Peyer's patch (tissue), 4 donors: ENCODE data around the gene POR. TPM values are rescaled to one million over a fixed set of nuclear protein-coding genes. Genes with fewer than 3 reads are reported as not detected.
A peak's percentile ranks its signal among the peaks of the same experiment; 100 is the strongest.

ENCODE experiments used
- DNase-seq, 3 donors: peaks; one replicate each; pipeline ENCODE4 v3.0.0-alpha.2; 2017 to 2019
- H3K27ac ChIP-seq, 4 donors: fragments of 200-600 bp; sonication (generic); one replicate each; pipeline ENCODE4 v1.5.1; 2016 to 2019
- H3K27me3 ChIP-seq, 2 donors: fragments of 200-600 bp; sonication (generic); one replicate each; pipeline ENCODE4 v1.5.1; 2019
- H3K36me3 ChIP-seq, 3 donors: fragments of 200-600 bp; sonication (generic); one replicate each; pipeline ENCODE4 v1.5.1; 2016 to 2019
- H3K4me1 ChIP-seq, 4 donors: fragments of 200-600 bp; sonication (generic); one replicate each; pipeline ENCODE4 v1.5.1; 2016 to 2019
- H3K4me3 ChIP-seq, 4 donors: fragments of 200-600 bp; sonication (generic); 1 replicate in 3 of 4; 2 replicates in 1 of 4; pipeline ENCODE4 v1.5.1; 2016 to 2019; ENCODE audit warnings: mild to moderate bottlenecking in 1 of 4
- H3K9me3 ChIP-seq, 4 donors: fragments of 200-600 bp; sonication (generic); one replicate each; pipeline ENCODE4 v1.5.1; 2016 to 2019; ENCODE audit warnings: mild to moderate bottlenecking in 1 of 4
- POLR2A ChIP-seq, 2 donors: fragments of 450-650 bp; IDR thresholded peaks; one replicate each; pipeline ENCODE4 v1.5.1; 2017; ENCODE audit warnings: antibody characterized with exemption in 2 of 2, mild to moderate bottlenecking in 2 of 2, moderate library complexity in 2 of 2
- total RNA-seq, 4 donors: library from RNA; depleted of rRNA; stranded (reverse); fragments of >200 nt; gene quantifications; one replicate each; pipeline ENCODE4 v1.1.0, GENCODE V29; 2016
- TF ChIP-seq, protein P1 (sequence below), 6 experiments: fragments of 450-650 bp in 4 of 6; fragments of 200-600 bp in 2 of 6; sonication (generic) in 1 of 6; IDR thresholded peaks; one replicate each; pipeline ENCODE4 v1.5.1; 2017 to 2019; ENCODE audit warnings: antibody characterized with exemption in 6 of 6, mild to moderate bottlenecking in 3 of 6, moderate library complexity in 1 of 6

Gene POR
- total RNA-seq, 4 donors from 2014 or later: 67.7 to 625 (median 451) TPM

DNA sequence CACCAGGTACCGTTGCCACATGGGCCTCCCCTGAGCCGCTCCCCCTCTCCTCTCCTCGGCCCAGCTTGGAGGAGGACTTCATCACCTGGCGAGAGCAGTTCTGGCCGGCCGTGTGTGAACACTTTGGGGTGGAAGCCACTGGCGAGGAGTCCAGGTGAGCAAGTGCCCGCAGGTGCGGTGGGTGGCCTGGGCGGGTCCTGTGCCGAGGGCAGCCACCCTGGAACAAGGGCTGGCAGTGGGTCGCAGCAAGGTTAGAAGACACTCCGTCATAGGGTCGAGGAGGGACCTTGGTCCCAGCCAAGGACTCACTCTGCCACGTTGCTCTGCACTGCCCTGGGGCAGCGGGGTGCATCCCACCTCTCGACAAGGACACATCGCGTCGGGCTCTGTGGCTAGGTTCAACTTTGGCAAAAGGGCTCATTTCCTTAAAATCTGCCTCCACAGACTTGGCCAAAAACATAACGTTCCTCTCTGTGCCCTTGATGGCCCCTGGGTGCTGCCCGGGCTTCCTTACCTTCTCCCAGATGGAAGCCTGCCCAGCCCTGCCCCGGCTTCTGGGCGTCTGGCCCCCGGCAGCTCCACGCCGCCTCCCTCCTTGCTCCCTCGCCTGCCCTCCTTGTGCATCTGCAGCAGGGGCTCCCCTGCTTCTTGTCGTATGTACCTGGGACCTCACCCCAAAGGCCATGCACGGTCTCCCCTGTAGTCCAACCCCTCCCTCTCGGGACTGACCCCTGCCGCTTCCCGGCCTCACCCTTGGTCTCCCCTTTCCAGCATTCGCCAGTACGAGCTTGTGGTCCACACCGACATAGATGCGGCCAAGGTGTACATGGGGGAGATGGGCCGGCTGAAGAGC lies 66.7 kb downstream of the POR start:
- DNase-seq: no peak
- Histone ChIP-seq H3K9me3 (no peaks in the 10 kb centered on the region), H3K27me3 (no peaks in the 10 kb centered on the region), H3K4me1 (peaks cover 0 to 30% (median 4%) of the 10 kb centered on the region in 4 donors), H3K36me3 (peaks cover 0 to 90% (median 3%) of the 10 kb centered on the region in 3 donors), H3K4me3 (no peak overlapping the region), H3K27ac (peak overlapping the region in 1 of 4 donors; percentile 87)
- no peak for TF ChIP-seq POLR2A (IDR thresholded peaks at IDR 0.05)
- TF ChIP-seq, protein P1, sequence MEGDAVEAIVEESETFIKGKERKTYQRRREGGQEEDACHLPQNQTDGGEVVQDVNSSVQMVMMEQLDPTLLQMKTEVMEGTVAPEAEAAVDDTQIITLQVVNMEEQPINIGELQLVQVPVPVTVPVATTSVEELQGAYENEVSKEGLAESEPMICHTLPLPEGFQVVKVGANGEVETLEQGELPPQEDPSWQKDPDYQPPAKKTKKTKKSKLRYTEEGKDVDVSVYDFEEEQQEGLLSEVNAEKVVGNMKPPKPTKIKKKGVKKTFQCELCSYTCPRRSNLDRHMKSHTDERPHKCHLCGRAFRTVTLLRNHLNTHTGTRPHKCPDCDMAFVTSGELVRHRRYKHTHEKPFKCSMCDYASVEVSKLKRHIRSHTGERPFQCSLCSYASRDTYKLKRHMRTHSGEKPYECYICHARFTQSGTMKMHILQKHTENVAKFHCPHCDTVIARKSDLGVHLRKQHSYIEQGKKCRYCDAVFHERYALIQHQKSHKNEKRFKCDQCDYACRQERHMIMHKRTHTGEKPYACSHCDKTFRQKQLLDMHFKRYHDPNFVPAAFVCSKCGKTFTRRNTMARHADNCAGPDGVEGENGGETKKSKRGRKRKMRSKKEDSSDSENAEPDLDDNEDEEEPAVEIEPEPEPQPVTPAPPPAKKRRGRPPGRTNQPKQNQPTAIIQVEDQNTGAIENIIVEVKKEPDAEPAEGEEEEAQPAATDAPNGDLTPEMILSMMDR (IDR thresholded peaks at IDR 0.05): no peak

DNA sequence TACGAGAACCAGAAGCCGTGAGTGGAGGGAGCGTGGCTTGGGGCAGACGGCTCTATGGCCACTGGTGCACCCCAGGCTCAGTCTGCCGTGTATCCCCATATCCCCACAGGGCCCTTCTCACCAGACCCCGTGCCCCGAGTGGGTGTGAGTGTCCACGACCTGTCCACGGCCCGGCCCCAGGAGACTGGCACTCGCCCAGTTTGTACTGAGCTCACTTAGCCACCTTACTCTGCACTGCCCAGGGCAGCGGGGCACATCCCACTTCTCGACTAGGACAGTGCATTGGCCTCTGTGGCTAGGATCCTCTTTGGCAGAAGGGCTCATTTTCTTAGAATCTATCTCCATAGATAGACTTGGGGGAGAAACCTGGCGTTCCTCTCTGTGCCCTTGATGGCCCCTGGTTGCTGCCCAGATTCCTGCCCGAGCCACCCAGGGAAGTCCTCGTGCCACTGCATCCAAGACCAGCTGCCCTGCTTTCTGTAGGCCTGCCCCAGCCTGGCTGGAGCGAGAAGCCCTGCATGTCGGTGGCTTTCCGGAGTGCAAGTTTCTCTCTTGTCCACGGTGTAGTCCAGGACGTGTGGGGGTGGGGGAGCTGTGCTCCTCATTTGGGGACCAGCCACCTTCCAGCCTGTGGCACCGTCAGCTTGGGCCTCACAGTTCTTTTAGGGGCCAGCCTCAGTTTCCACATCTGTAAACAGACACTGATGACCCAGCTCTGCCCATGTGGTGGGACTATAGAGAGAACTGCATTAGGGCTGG lies 67.5 kb downstream of the POR start:
- no peak for DNase-seq
- H3K9me3 ChIP-seq: no peaks in the 10 kb centered on the region
- TF ChIP-seq POLR2A (IDR thresholded peaks at IDR 0.05): no peak
- TF ChIP-seq, protein P1 (IDR thresholded peaks at IDR 0.05): no peak
- H3K27me3 ChIP-seq: no peaks in the 10 kb centered on the region
- H3K36me3 ChIP-seq: peaks cover 0 to 90% (median 3%) of the 10 kb centered on the region in 3 donors
- peak overlapping the region in 1 of 4 donors; percentile 87 for H3K27ac ChIP-seq
- peaks cover 0 to 30% (median 4%) of the 10 kb centered on the region in 4 donors for H3K4me1 ChIP-seq
- no peak overlapping the region for H3K4me3 ChIP-seq

DNA sequence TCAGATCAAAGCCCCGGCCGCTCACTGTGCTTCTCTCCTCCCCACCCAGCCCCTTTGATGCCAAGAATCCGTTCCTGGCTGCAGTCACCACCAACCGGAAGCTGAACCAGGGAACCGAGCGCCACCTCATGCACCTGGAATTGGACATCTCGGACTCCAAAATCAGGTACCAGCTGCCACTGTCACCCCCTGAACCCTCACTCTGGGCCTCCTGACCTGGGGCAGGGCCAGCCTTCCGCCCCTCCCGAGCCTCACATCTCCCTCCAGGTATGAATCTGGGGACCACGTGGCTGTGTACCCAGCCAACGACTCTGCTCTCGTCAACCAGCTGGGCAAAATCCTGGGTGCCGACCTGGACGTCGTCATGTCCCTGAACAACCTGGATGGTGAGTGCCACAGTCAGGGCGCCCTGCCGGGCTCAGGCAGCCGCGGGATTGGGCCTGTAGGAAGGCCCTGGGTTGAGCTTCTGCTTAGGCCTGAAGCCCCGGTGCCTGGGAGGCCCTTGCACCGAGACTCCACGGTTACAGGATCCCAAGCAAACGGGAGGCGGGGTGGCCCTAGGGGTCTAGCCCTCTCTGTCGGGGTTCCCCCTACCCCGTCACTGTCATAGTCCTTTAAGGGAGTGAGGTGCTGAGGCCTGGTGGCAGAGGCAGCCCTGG lies 68.6 kb downstream of the POR start:
- peaks cover 0 to 93% (median 3%) of the 10 kb centered on the region in 3 donors for H3K36me3 ChIP-seq
- H3K27me3 ChIP-seq: no peaks in the 10 kb centered on the region
- peaks cover 0 to 30% (median 4%) of the 10 kb centered on the region in 4 donors for H3K4me1 ChIP-seq
- no peak for DNase-seq
- TF ChIP-seq, protein P1 (IDR thresholded peaks at IDR 0.05): no peak
- TF ChIP-seq POLR2A (IDR thresholded peaks at IDR 0.05): no peak
- H3K27ac ChIP-seq: peak overlapping the region in 1 of 4 donors; percentile 1
- no peaks in the 10 kb centered on the region for H3K9me3 ChIP-seq
- no peak overlapping the region for H3K4me3 ChIP-seq

DNA sequence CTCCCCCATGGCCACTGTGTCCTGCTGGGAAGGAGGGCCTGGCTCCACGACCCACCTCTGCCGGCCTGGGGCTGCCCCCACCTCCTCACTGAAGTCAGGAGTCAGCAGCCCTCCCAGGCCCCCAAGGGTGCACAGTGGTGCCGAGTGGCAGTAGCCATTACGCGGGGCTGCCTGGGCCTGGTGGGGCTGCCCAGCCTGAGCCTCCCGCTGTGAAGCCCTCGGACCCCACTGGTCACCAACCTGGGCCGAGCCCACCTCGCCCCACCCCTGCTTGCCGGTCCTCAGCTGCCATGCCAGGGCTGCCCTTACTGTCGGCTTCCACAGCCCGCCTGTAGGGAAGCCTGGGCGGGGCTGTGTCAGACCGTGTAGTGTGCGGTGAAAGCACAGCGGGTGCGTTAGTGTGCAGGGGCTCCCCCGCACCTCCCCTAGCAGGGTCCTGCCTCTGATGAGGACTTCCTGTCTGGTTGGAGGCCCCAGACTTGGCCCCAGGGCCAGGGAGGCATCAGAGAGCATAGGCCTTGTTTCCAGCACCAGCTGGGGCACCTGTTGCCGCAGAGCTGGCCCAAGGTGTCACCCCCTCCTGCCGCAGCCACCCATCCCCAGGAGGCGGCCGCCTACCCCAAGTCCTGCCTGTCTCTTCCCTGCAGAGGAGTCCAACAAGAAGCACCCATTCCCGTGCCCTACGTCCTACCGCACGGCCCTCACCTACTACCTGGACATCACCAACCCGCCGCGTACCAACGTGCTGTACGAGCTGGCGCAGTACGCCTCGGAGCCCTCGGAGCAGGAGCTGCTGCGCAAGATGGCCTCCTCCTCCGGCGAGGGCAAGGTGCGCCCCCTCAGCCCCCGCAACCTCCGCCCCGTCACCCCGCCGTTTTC lies 69.4 kb downstream of the POR start:
- Histone ChIP-seq H3K27me3 (no peaks in the 10 kb centered on the region), H3K36me3 (peaks cover 0 to 90% (median 3%) of the 10 kb centered on the region in 3 donors), H3K27ac (peak overlapping the region in 1 of 4 donors; percentile 1), H3K4me1 (peaks cover 0 to 27% (median under 1%) of the 10 kb centered on the region in 4 donors), H3K9me3 (no peaks in the 10 kb centered on the region), H3K4me3 (no peak overlapping the region)
- DNase-seq: no peak
- TF ChIP-seq POLR2A (IDR thresholded peaks at IDR 0.05): no peak
- TF ChIP-seq, protein P1 (IDR thresholded peaks at IDR 0.05): no peak
